HG02642 (cell line): Measurements from ENCODE around the gene UBE2D2.

Experiments used
- ATAC-seq: cut with Tn5 transposase; IDR thresholded peaks from one replicate; pipeline ENCODE4 v1.9.1; 2021; ENCODE audit warnings: mild to moderate bottlenecking; ENCODE audit not compliant: unreplicated experiment, poor library complexity

UBE2D2 gene

GRCh38 chr5:139633295-139634027 is 72.3 kb downstream of the UBE2D2 start:
- peak; percentile 20 for ATAC-seq

- ATAC-seq: no peak
Observed at GRCh38 chr5:139634028-139634325, 72.8 kb downstream of the UBE2D2 start.

GRCh38 chr5:139634541-139634940 is 73.4 kb downstream of the UBE2D2 start:
- ATAC-seq: no peak

- no peak for ATAC-seq
Observed at GRCh38 chr5:139635191-139635590, 74.1 kb downstream of the UBE2D2 start.

GRCh38 chr5:139635606-139636206 is 74.6 kb downstream of the UBE2D2 start:
- no peak for ATAC-seq

GRCh38 chr5:139636207-139636792 is 75.2 kb downstream of the UBE2D2 start:
- peak; percentile 71 for ATAC-seq

GRCh38 chr5:139636975-139637408 is 75.9 kb downstream of the UBE2D2 start:
- no peak for ATAC-seq

GRCh38 chr5:139637438-139638089 is 76.4 kb downstream of the UBE2D2 start:
- ATAC-seq: peak; percentile 36

GRCh38 chr5:139638090-139638735 is 77.1 kb downstream of the UBE2D2 start:
- ATAC-seq: peak; percentile 22

- ATAC-seq: no peak
Observed at GRCh38 chr5:139638736-139639618, 77.8 kb downstream of the UBE2D2 start.

- ATAC-seq: no peak
Observed at GRCh38 chr5:139639619-139640380, 78.7 kb downstream of the UBE2D2 start.

GRCh38 chr5:139640421-139641115 is 79.4 kb downstream of the UBE2D2 start:
- no peak for ATAC-seq

GRCh38 chr5:139641116-139642080 is 80.3 kb downstream of the UBE2D2 start:
- no peak for ATAC-seq

- ATAC-seq: no peak
Observed at GRCh38 chr5:139642213-139642612, 81.1 kb downstream of the UBE2D2 start.

GRCh38 chr5:139642891-139643871 is 82.0 kb downstream of the UBE2D2 start:
- ATAC-seq: no peak

GRCh38 chr5:139644001-139644456 is 82.9 kb downstream of the UBE2D2 start:
- no peak for ATAC-seq
